ENCODE data around the gene RPL3. TPM values are rescaled to one million over a fixed set of nuclear protein-coding genes. Genes with fewer than 3 reads are reported as not detected.

Gene RPL3
- total and polyA plus RNA-seq, 2 of the 4 experiments (the other 2 are of a cell fraction) = 2,871 to 3,312 TPM

GRCh38 chr22:39297490-39298240, 21.8 kb downstream of the RPL3 start:
- H2BK15ac ChIP-seq (ENCODE audit: low read depth, low read length) = 0 out of 3 replicates have a peak overlapping the region, but pooled peaks have one; percentile 32
- peaks cover 15% of the 10 kb centered on the region for H3K4me1 ChIP-seq (ENCODE audit: control insufficient read depth, insufficient read depth, low read length)
- no peak overlapping the region for H3K4me2 ChIP-seq (ENCODE audit: low read depth, low read length)
- H3K14ac ChIP-seq (replicated peaks; ENCODE audit: low read depth, low read length) = no peak overlapping the region
- peak overlapping the region; percentile 41 for H3K4ac ChIP-seq (ENCODE audit: low read depth, low read length)
- H3K27ac ChIP-seq (ENCODE audit: insufficient read depth, low read length) = no peak overlapping the region
- no peak overlapping the region for H2BK5ac ChIP-seq (ENCODE audit: low read depth, low read length, poor library complexity, severe bottlenecking)
- dilution Hi-C loops (cut with HindIII; ENCODE audit: low sequenced_read_pairs, unreplicated experiment) = no loop called here
- no peaks in the 10 kb centered on the region for H3K79me1 ChIP-seq (ENCODE audit: low read depth in 1 of 2, low read length in 2 of 2)
- H2BK20ac ChIP-seq (ENCODE audit: low read depth, low read length) = 0 out of 2 replicates have a peak overlapping the region, but pooled peaks have one; percentile 5
- peak overlapping the region; percentile 51 for H2BK120ac ChIP-seq (ENCODE audit: low read depth, low read length)
- no TSS peak for BruUV-seq (replicated peaks)
- peak overlapping the region; percentile 48 for H2AFZ ChIP-seq (replicated peaks; ENCODE audit: low read length, poor library complexity)
- ATAC-seq (ENCODE audit: low read depth) = peak; percentile 12; the same call in 1 of the 2 replicates
- peak overlapping the region in 1 of 2 experiments; percentile 69; a peak in 1 of 4 replicates for H4K8ac ChIP-seq (ENCODE audit: low read depth in 2 of 2, low read length in 2 of 2)
- no peaks in the 10 kb centered on the region for H3K36me3 ChIP-seq (ENCODE audit: control insufficient read depth, insufficient read depth, low read length)
- no peak overlapping the region for H3K9ac ChIP-seq (ENCODE audit: low read depth, low read length)
- CTCF ChIA-PET = interaction anchor here (0.6 to 0.9 kb wide), 3 partner anchors 122 to 623 kb away, joined by 3 to 4 read pairs (median 3); no protein-coding TSS in a partner anchor
- H3K9me3 ChIP-seq (ENCODE audit: control insufficient read depth, insufficient read depth, low read length) = no peaks in the 10 kb centered on the region
- no peak overlapping the region for H4K5ac ChIP-seq (ENCODE audit: low read depth, low read length)
- H4K91ac ChIP-seq (ENCODE audit: insufficient read depth, low read depth, low read length) = 0 out of 2 replicates have a peak overlapping the region, but pooled peaks have one; percentile 6
- POLR2A ChIA-PET (ENCODE audit: unreplicated experiment) = no interaction called here
- intact Hi-C loops (cut with micrococcal nuclease) = no loop called here
- no peaks in the 10 kb centered on the region for H4K20me1 ChIP-seq (ENCODE audit: insufficient read depth, low read length)
- H2AK9ac ChIP-seq (replicated peaks; ENCODE audit: low read depth, low read length, poor library complexity) = no peak overlapping the region
- in situ Hi-C loops (cut with MboI; ENCODE audit: low sequenced_read_pairs) = no loop called here
- H3K4me3 ChIP-seq (ENCODE audit: insufficient read depth, low read depth, low read length) = no peak overlapping the region
- H3K27me3 ChIP-seq (ENCODE audit: control insufficient read depth, insufficient read depth, low read length) = no peaks in the 10 kb centered on the region
- no peak overlapping the region for H3K56ac ChIP-seq (ENCODE audit: extremely low read depth, insufficient read depth, low read length)
- no peak overlapping the region; the same call in 1 of the 2 replicates for H3K18ac ChIP-seq (ENCODE audit: low read depth, low read length)
- H3K23ac ChIP-seq (ENCODE audit: low read depth, low read length) = no peak overlapping the region
- peak overlapping the region; percentile 67; the same call in 1 of the 2 replicates for H2AK5ac ChIP-seq (ENCODE audit: low read depth, low read length)
- 0 out of 2 replicates have a peak, but pooled peaks cover 3% of the 10 kb centered on the region for H3K9me1 ChIP-seq (ENCODE audit: insufficient read depth, low read length)
- no peak for DNase-seq
- 51% methylated on average over 10 of the region's 18 CpGs; no CpG with 5 or more reads in 1 of the 2 experiments for WGBS, 2 experiments (ENCODE audit: extremely low coverage in 2 of 2, insufficient read length in 1 of 2)
- TF ChIP-seq NFE2L2 (IDR thresholded peaks at IDR 0.05; ENCODE audit: low read depth, low read length) (no peak), ELK1 (IDR thresholded peaks at IDR 0.05; ENCODE audit: borderline replicate concordance, low read depth, low read length) (no peak), MXI1 (IDR thresholded peaks at IDR 0.05; ENCODE audit: borderline replicate concordance, low read depth, low read length) (no peak), FOS (IDR thresholded peaks at IDR 0.05; ENCODE audit: low read depth, low read length) (no peak), MAFK (IDR thresholded peaks at IDR 0.05; ENCODE audit: low read depth, low read length) (no peak)

Data from IMR-90 (cell line).